ENCODE data around the gene CCDC188. TPM values are rescaled to one million over a fixed set of nuclear protein-coding genes. Genes with fewer than 3 reads are reported as not detected.

Gene CCDC188
- total and polyA plus RNA-seq, 2 of the 8 experiments (the other 6 are each of a cell fraction or from before 2014, with no cell fraction given), result not detected

GRCh38 chr22:20157430-20158183 lies 6.8 kb upstream of the CCDC188 start:
- Histone ChIP-seq H4K20me1 (replicated peaks in 1 of 2; ENCODE audit: control insufficient read depth in 1 of 2, insufficient read depth in 2 of 2, low read length in 2 of 2) (no peaks in the 10 kb centered on the region), H3K23me2 (ENCODE audit: low read depth, low read length) (peaks cover 5% of the 10 kb centered on the region; the same call in 1 of the 2 replicates), H2AFZ (ENCODE audit: low read length) (no peak overlapping the region), H3K4me1 (replicated peaks in 1 of 4; ENCODE audit: control insufficient read depth in 3 of 4, insufficient read depth in 4 of 4, low read length in 3 of 4) (peaks cover 0 to 7% (median 4%) of the 10 kb centered on the region in 4 experiments; a peak in 4 of 7 replicates), H3K18ac (ENCODE audit: extremely low read depth, low read length) (no peak overlapping the region), H3K4ac (replicated peaks; ENCODE audit: insufficient read length, low read depth, low read length) (no peak overlapping the region), H3K36me3 (ENCODE audit: control insufficient read depth in 2 of 4, insufficient read depth in 4 of 4, low read length in 3 of 4) (no peaks in the 10 kb centered on the region), H3K79me2 (ENCODE audit: control insufficient read depth in 1 of 2, insufficient read depth in 2 of 2, low read length in 2 of 2) (no peaks in the 10 kb centered on the region), H2BK120ac (replicated peaks; ENCODE audit: low read depth, low read length) (no peak overlapping the region), H3K4me3 (ENCODE audit: extremely low read depth in 1 of 4, insufficient read depth in 2 of 4, low read depth in 3 of 4, low read length in 4 of 4) (no peak overlapping the region), H4K5ac (ENCODE audit: insufficient read length, low read depth, low read length) (no peak overlapping the region), H3K79me1 (ENCODE audit: low read depth, low read length) (no peaks in the 10 kb centered on the region), H2BK12ac (ENCODE audit: low read depth, low read length) (no peak overlapping the region), H4K8ac (ENCODE audit: extremely low read depth, insufficient read depth, low read length) (no peak overlapping the region), H3K9me3 (ENCODE audit: insufficient read depth in 2 of 2, low read depth in 1 of 2, low read length in 1 of 2) (no peaks in the 10 kb centered on the region), H2BK5ac (ENCODE audit: low read depth, low read length) (no peak overlapping the region), H3K56ac (replicated peaks; ENCODE audit: insufficient read length, low read depth, low read length) (no peak overlapping the region), H2BK15ac (ENCODE audit: low read length) (peak overlapping the region; percentile 29; the same call in 1 of the 2 replicates), H3K14ac (ENCODE audit: insufficient read length) (no peak overlapping the region), H3K27me3 (replicated peaks in 1 of 4; ENCODE audit: control insufficient read depth in 3 of 4, extremely low read depth in 1 of 4, insufficient read depth in 3 of 4, low read length in 3 of 4) (no peaks in the 10 kb centered on the region), H4K91ac (replicated peaks; ENCODE audit: insufficient read length, low read length) (no peak overlapping the region), H2AK5ac (ENCODE audit: low read depth, low read length) (no peak overlapping the region), H3K9ac (replicated peaks in 1 of 4; ENCODE audit: extremely low read depth in 1 of 4, low read depth in 3 of 4, low read length in 3 of 4) (no peak overlapping the region), H2BK20ac (ENCODE audit: low read length) (no peak overlapping the region), H3K27ac (ENCODE audit: low read depth, low read length) (no peak overlapping the region), H3K23ac (ENCODE audit: insufficient read length) (no peak overlapping the region), H3K4me2 (ENCODE audit: insufficient read depth in 1 of 2, low read depth in 2 of 2, low read length in 2 of 2) (no peak overlapping the region)
- WGBS, 2 experiments (ENCODE audit: extremely low coverage in 1 of 2, insufficient coverage in 1 of 2, insufficient read length in 1 of 2, insufficient replicate concordance in 2 of 2, low coverage in 1 of 2, low lambda C conversion rate in 2 of 2, missing lambda C conversion rate in 1 of 2), result 86% methylated on average over 9 of the region's 15 CpGs; no CpG with 5 or more reads in 1 of the 2 experiments
- no peak for FAIRE-seq
- no peak for DNase-seq (ENCODE audit: low read depth in 1 of 2, low spot score in 2 of 2)
- TF ChIP-seq EGR1 (IDR thresholded peaks at IDR 0.05; ENCODE audit: borderline replicate concordance, low read depth, low read length), result no peak
- ChIA-PET CTCF (ENCODE audit: partially characterized antibody) (interaction anchor here (0.7 to 7.7 kb wide), 38 partner anchors 9 to 340 kb away, joined by 3 to 98 read pairs (median 6); partner anchors contain the start of gene RANBP1), POLR2A (ENCODE audit: partially characterized antibody) (interaction anchor here (1.0 kb wide), 2 partner anchors 36 to 40 kb away, joined by 3 read pairs; partner anchors contain the start of gene TRMT2A)
